Measurements from ENCODE around the gene NSUN4. TPM values are rescaled to one million over a fixed set of nuclear protein-coding genes. Genes with fewer than 3 reads are reported as not detected.

The NSUN4 gene
- total and polyA plus RNA-seq, 2 of the 13 experiments (the other 11 are each of a cell fraction or from before 2014, with no cell fraction given) = 21.5 to 23.5 TPM

DNA sequence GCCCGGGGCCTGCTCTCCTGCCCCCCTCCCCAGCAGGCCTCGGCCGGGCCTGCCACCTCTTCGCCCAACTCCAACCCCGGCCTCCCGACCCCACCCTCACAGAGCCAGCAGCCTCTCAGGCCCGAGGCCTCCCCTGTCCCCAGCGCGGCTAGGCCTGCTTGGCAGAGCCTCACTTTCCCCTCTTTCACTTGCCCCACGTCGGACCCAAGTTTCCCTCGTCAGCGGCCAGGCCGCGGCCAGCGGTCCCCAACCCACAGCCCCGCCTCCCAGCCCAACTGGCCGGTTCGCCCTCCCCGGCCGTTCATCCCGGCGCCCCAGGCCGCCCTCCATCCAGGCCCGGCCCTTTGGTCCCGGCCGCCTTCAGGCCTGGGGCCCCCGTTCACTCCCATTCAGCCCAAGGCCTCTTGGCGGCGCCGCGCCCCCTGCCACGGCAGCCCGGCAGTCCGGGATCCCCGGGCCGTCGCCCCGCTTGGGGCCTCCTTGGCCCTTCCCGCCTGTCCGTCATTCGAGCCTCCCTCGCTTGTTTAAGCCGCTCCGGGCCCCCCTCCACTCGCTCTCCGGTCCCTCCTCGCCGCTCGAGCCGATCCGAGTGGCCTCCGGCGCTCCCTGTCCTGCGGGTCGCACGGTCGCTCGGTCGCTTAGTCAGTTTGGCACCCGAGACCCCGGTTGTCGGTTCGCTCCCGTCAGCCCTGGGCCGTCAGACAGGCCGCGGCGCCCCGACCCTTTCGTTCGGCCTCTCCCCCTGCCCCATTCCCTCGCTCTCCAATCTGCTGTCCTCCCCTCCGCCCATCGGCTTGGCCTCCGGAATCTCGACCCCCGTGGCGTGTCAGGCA lies 38.6 kb upstream of the NSUN4 start (continued):
- TF ChIP-seq ZIK1 (CRISPR knock-in tag; IDR thresholded peaks at IDR 0.05; ENCODE audit: borderline replicate concordance, low read depth) = no peak; the same call in 1 of the 2 replicates
- no peak for TF ChIP-seq ZNF746 (CRISPR knock-in tag; IDR thresholded peaks at IDR 0.05)
- TF ChIP-seq SP5 (CRISPR knock-in tag; IDR thresholded peaks at IDR 0.05; ENCODE audit: borderline replicate concordance, low read depth) = 0 out of 2 replicates have a peak, but pooled peaks have one; percentile 7
- TF ChIP-seq, protein P1, sequence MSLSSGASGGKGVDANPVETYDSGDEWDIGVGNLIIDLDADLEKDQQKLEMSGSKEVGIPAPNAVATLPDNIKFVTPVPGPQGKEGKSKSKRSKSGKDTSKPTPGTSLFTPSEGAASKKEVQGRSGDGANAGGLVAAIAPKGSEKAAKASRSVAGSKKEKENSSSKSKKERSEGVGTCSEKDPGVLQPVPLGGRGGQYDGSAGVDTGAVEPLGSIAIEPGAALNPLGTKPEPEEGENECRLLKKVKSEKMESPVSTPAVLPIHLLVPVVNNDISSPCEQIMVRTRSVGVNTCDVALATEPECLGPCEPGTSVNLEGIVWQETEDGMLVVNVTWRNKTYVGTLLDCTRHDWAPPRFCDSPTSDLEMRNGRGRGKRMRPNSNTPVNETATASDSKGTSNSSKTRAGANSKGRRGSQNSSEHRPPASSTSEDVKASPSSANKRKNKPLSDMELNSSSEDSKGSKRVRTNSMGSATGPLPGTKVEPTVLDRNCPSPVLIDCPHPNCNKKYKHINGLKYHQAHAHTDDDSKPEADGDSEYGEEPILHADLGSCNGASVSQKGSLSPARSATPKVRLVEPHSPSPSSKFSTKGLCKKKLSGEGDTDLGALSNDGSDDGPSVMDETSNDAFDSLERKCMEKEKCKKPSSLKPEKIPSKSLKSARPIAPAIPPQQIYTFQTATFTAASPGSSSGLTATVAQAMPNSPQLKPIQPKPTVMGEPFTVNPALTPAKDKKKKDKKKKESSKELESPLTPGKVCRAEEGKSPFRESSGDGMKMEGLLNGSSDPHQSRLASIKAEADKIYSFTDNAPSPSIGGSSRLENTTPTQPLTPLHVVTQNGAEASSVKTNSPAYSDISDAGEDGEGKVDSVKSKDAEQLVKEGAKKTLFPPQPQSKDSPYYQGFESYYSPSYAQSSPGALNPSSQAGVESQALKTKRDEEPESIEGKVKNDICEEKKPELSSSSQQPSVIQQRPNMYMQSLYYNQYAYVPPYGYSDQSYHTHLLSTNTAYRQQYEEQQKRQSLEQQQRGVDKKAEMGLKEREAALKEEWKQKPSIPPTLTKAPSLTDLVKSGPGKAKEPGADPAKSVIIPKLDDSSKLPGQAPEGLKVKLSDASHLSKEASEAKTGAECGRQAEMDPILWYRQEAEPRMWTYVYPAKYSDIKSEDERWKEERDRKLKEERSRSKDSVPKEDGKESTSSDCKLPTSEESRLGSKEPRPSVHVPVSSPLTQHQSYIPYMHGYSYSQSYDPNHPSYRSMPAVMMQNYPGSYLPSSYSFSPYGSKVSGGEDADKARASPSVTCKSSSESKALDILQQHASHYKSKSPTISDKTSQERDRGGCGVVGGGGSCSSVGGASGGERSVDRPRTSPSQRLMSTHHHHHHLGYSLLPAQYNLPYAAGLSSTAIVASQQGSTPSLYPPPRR (CRISPR knock-in tag; IDR thresholded peaks at IDR 0.05; ENCODE audit: borderline replicate concordance) = no peak
- TF ChIP-seq SMYD3 (CRISPR knock-in tag; IDR thresholded peaks at IDR 0.05) = no peak
- TF ChIP-seq, protein P2, sequence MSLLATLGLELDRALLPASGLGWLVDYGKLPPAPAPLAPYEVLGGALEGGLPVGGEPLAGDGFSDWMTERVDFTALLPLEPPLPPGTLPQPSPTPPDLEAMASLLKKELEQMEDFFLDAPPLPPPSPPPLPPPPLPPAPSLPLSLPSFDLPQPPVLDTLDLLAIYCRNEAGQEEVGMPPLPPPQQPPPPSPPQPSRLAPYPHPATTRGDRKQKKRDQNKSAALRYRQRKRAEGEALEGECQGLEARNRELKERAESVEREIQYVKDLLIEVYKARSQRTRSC (CRISPR knock-in tag; IDR thresholded peaks at IDR 0.05; ENCODE audit: low read depth) = 0 out of 2 replicates have a peak, but pooled peaks have one; percentile 54
- TF ChIP-seq ZNF749 (CRISPR knock-in tag; IDR thresholded peaks at IDR 0.05; ENCODE audit: borderline replicate concordance) = no peak
- no peak for TF ChIP-seq ZNF570 (CRISPR knock-in tag; IDR thresholded peaks at IDR 0.05; ENCODE audit: borderline replicate concordance)
- TF ChIP-seq ZNF816 (CRISPR knock-in tag; IDR thresholded peaks at IDR 0.05; ENCODE audit: borderline replicate concordance) = 0 out of 2 replicates have a peak, but pooled peaks have one; percentile 44
- TF ChIP-seq MED13 (CRISPR knock-in tag; IDR thresholded peaks at IDR 0.05) = peak; percentile 52; the same call in 1 of the 2 replicates
- TF ChIP-seq CCAR2 (optimal IDR thresholded peaks at IDR 0.05; ENCODE audit: low read depth, low read length) = no peak
- TF ChIP-seq, protein P3, sequence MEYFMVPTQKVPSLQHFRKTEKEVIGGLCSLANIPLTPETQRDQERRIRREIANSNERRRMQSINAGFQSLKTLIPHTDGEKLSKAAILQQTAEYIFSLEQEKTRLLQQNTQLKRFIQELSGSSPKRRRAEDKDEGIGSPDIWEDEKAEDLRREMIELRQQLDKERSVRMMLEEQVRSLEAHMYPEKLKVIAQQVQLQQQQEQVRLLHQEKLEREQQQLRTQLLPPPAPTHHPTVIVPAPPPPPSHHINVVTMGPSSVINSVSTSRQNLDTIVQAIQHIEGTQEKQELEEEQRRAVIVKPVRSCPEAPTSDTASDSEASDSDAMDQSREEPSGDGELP (IDR thresholded peaks at IDR 0.05; ENCODE audit: borderline replicate concordance, low read depth) = no peak
- no peak for TF ChIP-seq ZFP36 (IDR thresholded peaks at IDR 0.05; ENCODE audit: borderline replicate concordance, low read depth, low read length, partially characterized antibody)
- TF ChIP-seq, protein P4, sequence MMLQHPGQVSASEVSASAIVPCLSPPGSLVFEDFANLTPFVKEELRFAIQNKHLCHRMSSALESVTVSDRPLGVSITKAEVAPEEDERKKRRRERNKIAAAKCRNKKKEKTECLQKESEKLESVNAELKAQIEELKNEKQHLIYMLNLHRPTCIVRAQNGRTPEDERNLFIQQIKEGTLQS (CRISPR knock-in tag; IDR thresholded peaks at IDR 0.05) = no peak
- TF ChIP-seq EHMT2 (IDR thresholded peaks at IDR 0.05; ENCODE audit: borderline replicate concordance, low read depth, low read length) = no peak

All from HepG2 (cell line).